Astrocyte of the spinal cord (primary cell): Measurements from ENCODE around the gene DNAJB12.
"Not testable (repeated sequence)": the region's sequence is repeated elsewhere in the genome, so short reads cannot be mapped to it uniquely, and the experiment has no call there.

Source experiments
- DNase-seq: peaks from one replicate; pipeline ENCODE4 v3.0.0; 2011; ENCODE audit warnings: low read depth, low spot score
- H3K4me3 ChIP-seq: 2 replicates; pipeline ENCODE4 v1.5.1; 2011; ENCODE audit warnings: low read depth, mild to moderate bottlenecking, low read length, moderate library complexity
- in situ Hi-C: cut with HindIII; loops from 2 replicates; pipeline ENCODE4 v1.10.0; 2017; ENCODE audit warnings: low sequenced_read_pairs
- TF ChIP-seq, protein P1 (sequence below): IDR thresholded peaks from 2 replicates; pipeline ENCODE4 v1.5.1; 2012; ENCODE audit warnings: low read depth, mild to moderate bottlenecking, low read length, inconsistent platforms

The DNAJB12 gene

DNA sequence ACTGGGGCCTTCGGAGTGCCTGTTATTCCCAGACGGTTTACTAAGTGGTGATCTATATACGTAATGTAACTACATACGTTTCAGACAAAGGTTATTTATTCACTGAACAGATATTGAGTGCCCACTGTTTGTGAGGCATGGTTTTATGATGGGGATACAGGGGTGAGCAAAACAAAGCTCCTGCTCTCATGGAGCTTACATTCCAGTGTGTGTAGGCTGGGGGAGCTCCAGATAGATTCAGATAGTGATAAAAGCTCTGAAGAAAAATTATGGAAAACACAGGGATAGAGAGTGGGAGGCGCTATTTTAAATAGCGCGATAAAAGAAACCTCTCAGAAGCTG is 466 bp upstream of the DNAJB12 start:
- in situ Hi-C loops, result no loop called here
- peak overlapping the region; percentile 99 for H3K4me3 ChIP-seq
- no peak for DNase-seq
- TF ChIP-seq, protein P1, sequence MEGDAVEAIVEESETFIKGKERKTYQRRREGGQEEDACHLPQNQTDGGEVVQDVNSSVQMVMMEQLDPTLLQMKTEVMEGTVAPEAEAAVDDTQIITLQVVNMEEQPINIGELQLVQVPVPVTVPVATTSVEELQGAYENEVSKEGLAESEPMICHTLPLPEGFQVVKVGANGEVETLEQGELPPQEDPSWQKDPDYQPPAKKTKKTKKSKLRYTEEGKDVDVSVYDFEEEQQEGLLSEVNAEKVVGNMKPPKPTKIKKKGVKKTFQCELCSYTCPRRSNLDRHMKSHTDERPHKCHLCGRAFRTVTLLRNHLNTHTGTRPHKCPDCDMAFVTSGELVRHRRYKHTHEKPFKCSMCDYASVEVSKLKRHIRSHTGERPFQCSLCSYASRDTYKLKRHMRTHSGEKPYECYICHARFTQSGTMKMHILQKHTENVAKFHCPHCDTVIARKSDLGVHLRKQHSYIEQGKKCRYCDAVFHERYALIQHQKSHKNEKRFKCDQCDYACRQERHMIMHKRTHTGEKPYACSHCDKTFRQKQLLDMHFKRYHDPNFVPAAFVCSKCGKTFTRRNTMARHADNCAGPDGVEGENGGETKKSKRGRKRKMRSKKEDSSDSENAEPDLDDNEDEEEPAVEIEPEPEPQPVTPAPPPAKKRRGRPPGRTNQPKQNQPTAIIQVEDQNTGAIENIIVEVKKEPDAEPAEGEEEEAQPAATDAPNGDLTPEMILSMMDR, result no peak

DNA sequence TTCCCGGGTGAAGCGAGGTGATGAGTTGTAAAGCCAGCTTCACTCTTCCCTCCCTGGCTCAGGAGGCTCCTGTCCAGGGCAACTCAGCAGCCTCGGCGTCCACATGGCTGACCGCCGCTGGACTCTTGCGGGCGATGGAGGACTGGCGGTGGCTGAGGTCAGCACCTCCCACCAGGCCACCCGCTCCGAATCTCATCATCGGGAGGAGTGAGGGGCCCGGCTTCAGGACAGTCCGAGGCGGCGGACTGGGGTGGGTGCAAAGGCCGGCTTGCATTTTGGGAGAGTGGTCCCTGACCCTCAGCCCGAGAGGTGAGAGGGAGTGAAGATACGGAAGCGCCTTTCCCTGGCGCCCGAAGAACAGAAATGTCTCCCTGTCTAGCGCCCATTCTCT is 759 bp downstream of the DNAJB12 start:
- in situ Hi-C loops, result no loop called here
- TF ChIP-seq, protein P1, result no peak
- no peak for DNase-seq
- H3K4me3 ChIP-seq, result peak overlapping the region; percentile 99

DNA sequence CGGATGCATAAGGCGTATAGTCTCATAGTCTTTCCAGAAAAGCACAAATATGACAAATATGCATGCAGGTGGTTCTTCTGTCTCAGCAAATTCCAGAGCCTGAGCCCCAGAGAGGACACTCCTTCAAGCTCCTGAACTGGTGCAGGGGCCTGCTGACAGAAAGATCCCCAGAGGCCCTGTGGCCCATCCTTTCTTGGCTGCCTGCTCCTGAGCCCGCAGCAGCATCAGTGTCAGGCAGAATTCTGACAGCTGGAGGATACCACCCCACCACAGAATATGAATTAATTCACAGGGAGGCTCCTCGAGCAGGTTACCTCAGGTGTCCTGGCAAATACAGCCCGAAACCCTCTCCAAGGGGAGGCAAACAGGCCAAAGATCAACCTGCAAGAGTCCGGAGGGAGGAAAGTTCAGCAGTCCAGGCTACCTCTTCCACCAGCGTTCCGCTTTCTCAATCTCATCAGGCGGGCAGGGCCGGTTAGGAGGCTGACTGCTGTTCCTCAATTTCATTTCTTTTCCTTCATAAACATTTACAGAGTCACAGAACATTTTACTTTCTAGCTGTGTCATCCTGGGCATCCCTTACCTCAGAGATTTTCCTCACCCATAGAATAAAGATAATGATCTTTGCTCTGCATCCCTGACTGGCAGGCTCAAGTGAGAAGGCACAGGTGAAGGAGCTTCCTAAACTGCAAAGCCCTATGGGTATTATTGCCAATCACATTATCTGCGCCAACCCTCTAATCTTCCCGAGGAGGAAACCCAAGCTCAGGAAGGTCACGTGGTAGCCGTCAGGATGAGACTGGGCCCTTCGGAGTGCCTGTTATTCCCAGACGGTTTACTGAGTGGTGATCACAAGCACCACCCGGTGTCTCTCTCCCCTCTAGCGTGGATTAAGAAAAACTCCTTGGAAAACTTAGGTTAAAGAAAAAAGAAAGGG is 1.4 kb downstream of the DNAJB12 start:
- peak overlapping the region; percentile 99 for H3K4me3 ChIP-seq
- TF ChIP-seq, protein P1, result no peak
- in situ Hi-C loops, result no loop called here
- DNase-seq, result peak; percentile 23

DNA sequence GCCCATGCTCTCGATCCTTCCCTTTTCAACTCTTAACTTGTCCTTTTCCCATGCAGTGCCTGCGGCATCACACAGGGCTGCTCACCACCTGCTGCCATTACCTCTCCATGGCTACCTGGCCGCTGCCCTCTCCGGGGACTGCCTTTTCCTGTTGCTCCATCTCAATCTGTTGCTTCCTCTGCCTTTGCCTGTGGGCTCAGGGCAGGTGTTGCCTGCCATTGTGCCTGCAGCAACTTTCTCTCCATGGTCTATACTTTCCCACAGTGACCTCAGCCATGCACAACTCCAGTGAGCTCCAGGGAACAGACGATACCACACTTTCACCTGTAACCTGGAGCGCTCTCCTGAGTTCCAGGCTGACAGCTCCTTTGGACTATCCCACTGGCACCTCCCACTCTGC is 3.2 kb downstream of the DNAJB12 start:
- H3K4me3 ChIP-seq, result no peak overlapping the region
- no peak for DNase-seq
- in situ Hi-C loops, result no loop called here
- TF ChIP-seq, protein P1, result no peak

DNA sequence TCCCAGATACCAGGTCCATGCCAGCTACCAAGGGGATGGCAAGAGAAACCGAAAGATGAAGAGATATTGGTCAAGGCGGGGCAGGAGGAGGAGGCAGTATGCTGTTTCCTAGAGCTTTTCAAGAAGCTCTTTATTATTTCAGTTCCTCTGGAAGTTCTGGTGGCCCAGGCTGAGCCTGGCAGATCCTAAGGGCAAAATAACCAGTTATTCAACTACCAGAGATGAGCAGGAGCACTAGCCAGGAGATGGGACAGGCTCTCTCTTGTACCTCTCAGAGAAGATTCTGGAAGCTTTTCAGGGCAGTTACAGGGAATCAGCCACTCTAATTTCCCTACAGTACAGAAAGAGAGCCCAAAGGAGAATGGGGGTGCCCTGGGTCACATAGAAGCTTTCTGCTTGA is 5.3 kb downstream of the DNAJB12 start:
- in situ Hi-C loops, result no loop called here
- DNase-seq, result no peak
- H3K4me3 ChIP-seq, result no peak overlapping the region
- TF ChIP-seq, protein P1, result no peak

DNA sequence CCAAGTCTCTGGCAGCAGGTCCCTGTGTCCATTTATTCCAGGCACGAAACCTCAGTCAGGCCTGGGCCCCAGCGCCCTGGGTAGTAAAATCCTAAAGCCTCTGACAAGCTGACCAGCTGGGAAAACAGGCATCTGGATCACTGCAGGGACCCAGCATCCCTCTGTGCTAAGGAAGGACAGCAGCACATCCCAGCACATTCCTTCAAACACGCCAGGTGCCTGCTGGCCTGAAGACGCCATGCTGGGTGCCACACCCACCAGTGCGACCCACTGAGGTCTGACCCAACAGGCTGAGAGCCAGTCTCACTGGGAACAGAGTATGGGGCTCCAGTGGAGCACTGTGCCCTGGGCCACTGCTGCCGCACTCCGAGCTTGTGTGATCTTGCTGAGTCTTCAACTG is 6.4 kb downstream of the DNAJB12 start:
- H3K4me3 ChIP-seq, result no peak overlapping the region
- TF ChIP-seq, protein P1, result no peak
- in situ Hi-C loops, result no loop called here
- DNase-seq, result peak; percentile 36

DNA sequence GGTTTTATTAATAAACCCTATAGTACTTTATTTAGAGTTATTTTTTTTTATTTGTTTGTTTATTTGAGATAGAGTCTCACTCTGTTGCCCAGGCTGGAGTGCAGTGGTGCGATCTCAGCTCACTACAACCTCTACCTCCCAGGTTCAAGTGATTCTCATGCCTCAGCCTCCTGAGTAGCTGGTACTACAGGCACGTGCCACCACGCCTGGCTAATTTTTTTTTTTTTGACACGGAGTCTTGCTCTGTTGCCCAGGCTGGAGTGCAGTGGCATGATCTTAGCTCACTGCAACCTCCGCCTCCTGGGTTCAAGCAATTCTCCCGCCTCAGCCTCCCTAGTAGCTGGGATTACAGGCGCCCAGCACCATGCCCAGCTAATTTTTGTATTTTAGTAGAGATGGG is 8.6 kb downstream of the DNAJB12 start:
- in situ Hi-C loops, H3K4me3 ChIP-seq, DNase-seq: not testable (repeated sequence)
